Measurements from ENCODE around the gene ACOX1. TPM values are rescaled to one million over a fixed set of nuclear protein-coding genes. Genes with fewer than 3 reads are reported as not detected.
"Not testable (repeated sequence)": the region's sequence is repeated elsewhere in the genome, so short reads cannot be mapped to it uniquely, and the experiment has no call there.

ACOX1 gene
- total RNA-seq, 5 donors from 2014 or later (not counting 1 experiment from before 2014, with no cell fraction given), result 17.6 to 33.8 (median 29.1) TPM

- not testable (repeated sequence) for H3K4me3 ChIP-seq (ENCODE audit: control insufficient read depth in 1 of 2, extremely low read depth in 1 of 2, low read length in 1 of 2); H3K9me3 Mint-ChIP-seq; H3K9me3 ChIP-seq; H3K27me3 Mint-ChIP-seq; H3K27ac Mint-ChIP-seq; ATAC-seq (replicated peaks in 1 of 4); H3K4me3 Mint-ChIP-seq; H3K27ac ChIP-seq (ENCODE audit: low read length); H3K4me1 ChIP-seq (ENCODE audit: control insufficient read depth in 1 of 2, extremely low read depth in 1 of 2, insufficient read depth in 2 of 2, low read length in 2 of 2); H3K27me3 ChIP-seq (replicated peaks in 1 of 2; ENCODE audit: control insufficient read depth in 2 of 2, extremely low read depth in 1 of 2, insufficient read depth in 2 of 2, low read length in 1 of 2); DNase-seq
- peaks cover 18% of the 10 kb centered on the region for H3K36me3 Mint-ChIP-seq
- H3K36me3 ChIP-seq (ENCODE audit: control insufficient read depth in 2 of 2, extremely low read depth in 1 of 2, insufficient read depth in 1 of 2, low read length in 1 of 2), result peaks cover 0 to 16% of the 10 kb centered on the region in 2 donors
- peaks cover 18 to 23% (median 18%) of the 10 kb centered on the region in 3 donors for H3K4me1 Mint-ChIP-seq
- CTCF ChIA-PET, result interaction anchor here in 1 of 2 donors (0.7 kb wide), 1 partner anchor 38 kb away, joined by 3 read pairs; no protein-coding TSS in a partner anchor
- 100% methylated on average over 1 of the region's 10 CpGs for WGBS (ENCODE audit: insufficient coverage)
- POLR2A ChIA-PET, result interaction anchor here in 1 of 2 donors (0.7 kb wide), 1 partner anchor 1258 kb away, joined by 4 read pairs; no protein-coding TSS in a partner anchor
Observed at GRCh38 chr17:75969044-75969443, 9.9 kb downstream of the ACOX1 start.

DNA sequence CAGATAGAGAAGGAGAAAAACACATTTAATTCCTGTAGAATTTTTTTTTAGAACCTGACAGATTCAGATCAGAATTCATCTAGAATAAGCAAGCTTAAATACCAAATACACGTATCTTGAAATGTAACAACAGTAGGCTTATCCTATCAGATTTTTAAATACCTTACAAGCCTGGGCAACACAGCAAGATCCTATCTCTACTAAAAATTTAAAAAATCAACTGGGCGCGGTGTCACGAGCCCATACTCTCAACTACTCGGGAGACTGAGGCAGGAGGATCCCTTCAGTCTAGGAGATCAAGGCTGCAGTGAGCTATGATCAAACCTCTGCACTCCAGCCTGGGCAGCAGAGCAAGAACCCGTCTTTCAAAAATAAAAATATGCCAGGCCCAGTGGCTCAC is 13.5 kb downstream of the ACOX1 start:
- peaks cover 19% of the 10 kb centered on the region for H3K36me3 Mint-ChIP-seq
- CTCF ChIA-PET, result interaction anchor here (0.6 to 0.7 kb wide), 3 partner anchors 25 to 1497 kb away, joined by 3 to 5 read pairs (median 3); no protein-coding TSS in a partner anchor
- no peak overlapping the region for H3K27ac ChIP-seq (ENCODE audit: low read length)
- POLR2A ChIA-PET, result interaction anchor here (0.6 kb wide), 2 partner anchors 9 to 162 kb away, joined by 3 to 7 read pairs; no protein-coding TSS in a partner anchor
- H3K9me3 ChIP-seq, result no peaks in the 10 kb centered on the region
- no peaks in the 10 kb centered on the region for H3K27me3 ChIP-seq (replicated peaks in 1 of 2; ENCODE audit: control insufficient read depth in 2 of 2, extremely low read depth in 1 of 2, insufficient read depth in 2 of 2, low read length in 1 of 2)
- H3K4me3 ChIP-seq (ENCODE audit: control insufficient read depth in 1 of 2, extremely low read depth in 1 of 2, low read length in 1 of 2), result no peak overlapping the region
- no peaks in the 10 kb centered on the region for H3K4me1 ChIP-seq (ENCODE audit: control insufficient read depth in 1 of 2, extremely low read depth in 1 of 2, insufficient read depth in 2 of 2, low read length in 2 of 2)
- ATAC-seq (replicated peaks in 1 of 4) (no peak), DNase-seq (no peak)
- no peaks in the 10 kb centered on the region for H3K27me3 Mint-ChIP-seq
- no peak overlapping the region for H3K4me3 Mint-ChIP-seq
- H3K4me1 Mint-ChIP-seq, result peaks cover 13 to 22% (median 18%) of the 10 kb centered on the region in 3 donors
- H3K27ac Mint-ChIP-seq, result no peak overlapping the region
- no peaks in the 10 kb centered on the region for H3K9me3 Mint-ChIP-seq
- WGBS (ENCODE audit: insufficient coverage), result 96% methylated on average over 4 of the region's 6 CpGs
- H3K36me3 ChIP-seq (ENCODE audit: control insufficient read depth in 2 of 2, extremely low read depth in 1 of 2, insufficient read depth in 1 of 2, low read length in 1 of 2), result peaks cover 0 to 9% of the 10 kb centered on the region in 2 donors

DNA sequence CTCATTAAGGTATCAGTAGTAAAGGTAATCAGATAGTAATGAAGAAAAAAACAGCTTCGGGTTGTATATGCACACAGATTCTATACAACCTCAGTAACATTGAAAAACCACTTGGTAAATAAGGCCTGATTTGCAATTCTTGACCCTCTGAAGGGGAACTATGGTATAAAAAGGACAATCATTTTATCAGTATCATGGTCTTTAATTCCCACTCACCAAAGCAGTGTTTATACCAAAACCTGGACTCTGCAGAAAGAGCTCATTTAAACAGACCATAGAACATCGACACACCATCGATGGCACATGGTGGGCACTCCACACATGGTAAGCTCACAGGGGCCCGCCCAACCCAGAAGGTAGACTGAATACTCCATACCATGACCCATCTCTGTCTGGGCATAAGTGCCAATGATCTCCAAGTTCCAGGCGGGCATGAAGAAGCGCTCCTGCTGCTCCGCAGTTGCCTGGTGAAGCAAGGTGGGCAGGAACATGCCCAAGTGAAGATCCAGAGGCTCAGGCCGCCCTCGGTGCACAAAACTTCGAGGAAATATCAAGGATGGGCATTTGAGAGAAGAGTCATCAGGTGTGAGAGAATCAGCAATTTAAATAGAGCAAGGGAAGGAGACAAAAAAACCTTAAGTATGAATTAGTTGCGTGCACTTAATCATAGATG is 19.0 kb downstream of the ACOX1 start:
- H3K27ac Mint-ChIP-seq, result no peak overlapping the region
- no peaks in the 10 kb centered on the region for H3K4me1 ChIP-seq (ENCODE audit: control insufficient read depth in 1 of 2, extremely low read depth in 1 of 2, insufficient read depth in 2 of 2, low read length in 2 of 2)
- CTCF ChIA-PET, result interaction anchor here in 1 of 2 donors (0.6 kb wide), 1 partner anchor 88 kb away, joined by 3 read pairs; no protein-coding TSS in a partner anchor
- H3K36me3 Mint-ChIP-seq, result peaks cover 31% of the 10 kb centered on the region
- no peaks in the 10 kb centered on the region for H3K9me3 Mint-ChIP-seq
- peaks cover 11 to 24% of the 10 kb centered on the region in 2 donors for H3K36me3 ChIP-seq (ENCODE audit: control insufficient read depth in 2 of 2, extremely low read depth in 1 of 2, insufficient read depth in 1 of 2, low read length in 1 of 2)
- H3K27me3 Mint-ChIP-seq, result no peaks in the 10 kb centered on the region
- no peaks in the 10 kb centered on the region for H3K9me3 ChIP-seq
- POLR2A ChIA-PET, result no interaction called here
- no peaks in the 10 kb centered on the region for H3K27me3 ChIP-seq (replicated peaks in 1 of 2; ENCODE audit: control insufficient read depth in 2 of 2, extremely low read depth in 1 of 2, insufficient read depth in 2 of 2, low read length in 1 of 2)
- ATAC-seq (replicated peaks in 1 of 4) (no peak), DNase-seq (no peak)
- peaks cover 3 to 16% (median 14%) of the 10 kb centered on the region in 3 donors for H3K4me1 Mint-ChIP-seq
- 97% methylated on average over 7 of the region's 11 CpGs for WGBS (ENCODE audit: insufficient coverage)
- no peak overlapping the region for H3K4me3 ChIP-seq (ENCODE audit: control insufficient read depth in 1 of 2, extremely low read depth in 1 of 2, low read length in 1 of 2)
- no peak overlapping the region for H3K4me3 Mint-ChIP-seq
- H3K27ac ChIP-seq (ENCODE audit: low read length), result no peak overlapping the region

DNA sequence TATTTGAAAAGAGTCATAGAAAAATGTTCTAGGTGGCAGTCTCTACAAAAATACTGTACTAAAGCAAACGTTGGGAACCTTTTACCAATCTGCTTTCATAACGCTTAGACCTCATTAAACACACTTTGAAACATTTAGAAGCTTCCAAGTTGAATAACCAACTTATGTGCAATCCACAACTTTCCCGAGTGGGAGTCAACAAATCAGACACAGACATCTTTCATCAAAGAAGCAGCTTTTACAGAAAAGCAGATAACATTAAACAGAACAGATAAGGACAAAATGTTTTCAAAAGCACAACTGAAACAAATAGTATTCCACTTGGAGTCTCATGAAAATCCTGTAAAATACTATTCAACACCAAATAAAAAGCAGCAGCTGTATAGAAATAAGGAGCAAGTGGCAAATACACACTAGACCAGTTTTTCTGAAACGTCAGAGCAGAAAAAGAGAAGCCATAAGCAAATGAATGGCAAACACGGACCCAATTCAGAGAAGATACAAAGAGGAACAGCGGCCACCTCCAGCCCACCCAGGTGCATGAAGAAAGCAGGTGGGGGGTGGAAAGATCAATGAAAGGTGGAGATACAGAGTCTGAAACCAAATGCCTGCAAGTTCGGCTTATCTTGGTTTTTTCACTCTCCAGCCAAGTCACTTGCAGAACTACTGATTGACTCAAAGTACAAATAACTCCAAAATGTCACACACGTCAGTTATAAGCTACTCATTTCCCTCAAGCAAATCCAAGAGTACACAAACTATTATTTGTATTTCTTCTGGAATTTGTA is 19.7 kb downstream of the ACOX1 start:
- H3K4me3 ChIP-seq (ENCODE audit: control insufficient read depth in 1 of 2, extremely low read depth in 1 of 2, low read length in 1 of 2), result no peak overlapping the region
- Mint-ChIP-seq H3K9me3 (no peaks in the 10 kb centered on the region), H3K27ac (no peak overlapping the region), H3K4me1 (peaks cover 3 to 12% (median 11%) of the 10 kb centered on the region in 3 donors), H3K4me3 (no peak overlapping the region), H3K27me3 (no peaks in the 10 kb centered on the region), H3K36me3 (peaks cover 28% of the 10 kb centered on the region)
- H3K4me1 ChIP-seq (ENCODE audit: control insufficient read depth in 1 of 2, extremely low read depth in 1 of 2, insufficient read depth in 2 of 2, low read length in 2 of 2), result no peaks in the 10 kb centered on the region
- H3K27ac ChIP-seq (ENCODE audit: low read length), result no peak overlapping the region
- no peaks in the 10 kb centered on the region for H3K27me3 ChIP-seq (replicated peaks in 1 of 2; ENCODE audit: control insufficient read depth in 2 of 2, extremely low read depth in 1 of 2, insufficient read depth in 2 of 2, low read length in 1 of 2)
- ATAC-seq (replicated peaks in 1 of 4) (no peak), DNase-seq (no peak)
- no peaks in the 10 kb centered on the region for H3K9me3 ChIP-seq
- WGBS (ENCODE audit: insufficient coverage), result 92% methylated on average over 2 of the region's 8 CpGs
- POLR2A ChIA-PET, result interaction anchor here in 1 of 2 donors (0.5 kb wide), 1 partner anchor 104 kb away, joined by 8 read pairs; the partner anchor contains the start of gene WBP2
- peaks cover 12 to 28% of the 10 kb centered on the region in 2 donors for H3K36me3 ChIP-seq (ENCODE audit: control insufficient read depth in 2 of 2, extremely low read depth in 1 of 2, insufficient read depth in 1 of 2, low read length in 1 of 2)
- CTCF ChIA-PET, result interaction anchor here in 1 of 2 donors (0.6 kb wide), 1 partner anchor 94 kb away, joined by 3 read pairs; no protein-coding TSS in a partner anchor

GRCh38 chr17:75950855-75951554 is 28.0 kb downstream of the ACOX1 start:
- H3K9me3 ChIP-seq, result no peaks in the 10 kb centered on the region
- Mint-ChIP-seq H3K27me3 (no peaks in the 10 kb centered on the region), H3K9me3 (no peaks in the 10 kb centered on the region), H3K27ac (no peak overlapping the region), H3K36me3 (peaks cover 38% of the 10 kb centered on the region), H3K4me3 (no peak overlapping the region), H3K4me1 (peaks cover 0 to 4% (median 0%) of the 10 kb centered on the region in 3 donors)
- no peak overlapping the region for H3K4me3 ChIP-seq (ENCODE audit: control insufficient read depth in 1 of 2, extremely low read depth in 1 of 2, low read length in 1 of 2)
- 84% methylated on average over 3 of the region's 8 CpGs for WGBS (ENCODE audit: insufficient coverage)
- H3K27me3 ChIP-seq (replicated peaks in 1 of 2; ENCODE audit: control insufficient read depth in 2 of 2, extremely low read depth in 1 of 2, insufficient read depth in 2 of 2, low read length in 1 of 2), result no peaks in the 10 kb centered on the region
- H3K27ac ChIP-seq (ENCODE audit: low read length), result no peak overlapping the region
- peaks cover 18 to 79% of the 10 kb centered on the region in 2 donors for H3K36me3 ChIP-seq (ENCODE audit: control insufficient read depth in 2 of 2, extremely low read depth in 1 of 2, insufficient read depth in 1 of 2, low read length in 1 of 2)
- DNase-seq (no peak), ATAC-seq (replicated peaks in 1 of 4) (peak in 1 of 4 experiments; percentile 24)
- ChIA-PET POLR2A (interaction anchor here in 1 of 2 donors (0.6 kb wide), 1 partner anchor 257 kb away, joined by 3 read pairs; no protein-coding TSS in a partner anchor), CTCF (interaction anchor here (0.6 kb wide), 3 partner anchors 96 to 193 kb away, joined by 3 to 4 read pairs (median 3); no protein-coding TSS in a partner anchor)
- no peaks in the 10 kb centered on the region for H3K4me1 ChIP-seq (ENCODE audit: control insufficient read depth in 1 of 2, extremely low read depth in 1 of 2, insufficient read depth in 2 of 2, low read length in 2 of 2)

DNA sequence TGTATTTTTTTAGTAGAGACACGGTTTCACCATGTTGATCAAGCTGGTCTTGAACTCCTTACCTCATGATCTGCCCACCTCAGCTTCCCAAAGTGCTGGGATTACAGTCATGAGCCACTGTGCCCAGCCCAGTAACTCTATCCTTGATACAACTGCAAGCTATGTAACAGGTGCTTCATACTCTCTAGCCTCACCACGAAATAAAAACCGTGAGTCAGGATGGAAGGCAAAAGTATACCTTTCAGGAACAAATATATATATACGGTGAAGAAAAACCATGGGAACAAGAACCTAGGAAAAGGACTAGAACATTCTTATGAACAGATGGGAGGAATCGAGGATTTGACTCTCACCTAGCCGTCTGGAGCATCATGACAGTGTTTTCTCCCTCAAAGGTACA is 28.5 kb downstream of the ACOX1 start:
- 100% methylated on average over 1 of the region's 6 CpGs for WGBS (ENCODE audit: insufficient coverage)
- Histone ChIP-seq H3K36me3 (ENCODE audit: control insufficient read depth in 2 of 2, extremely low read depth in 1 of 2, insufficient read depth in 1 of 2, low read length in 1 of 2) (peaks cover 13 to 74% of the 10 kb centered on the region in 2 donors), H3K27ac (ENCODE audit: low read length) (no peak overlapping the region), H3K4me1 (ENCODE audit: control insufficient read depth in 1 of 2, extremely low read depth in 1 of 2, insufficient read depth in 2 of 2, low read length in 2 of 2) (no peaks in the 10 kb centered on the region), H3K4me3 (ENCODE audit: control insufficient read depth in 1 of 2, extremely low read depth in 1 of 2, low read length in 1 of 2) (no peak overlapping the region), H3K9me3 (no peaks in the 10 kb centered on the region), H3K27me3 (replicated peaks in 1 of 2; ENCODE audit: control insufficient read depth in 2 of 2, extremely low read depth in 1 of 2, insufficient read depth in 2 of 2, low read length in 1 of 2) (no peaks in the 10 kb centered on the region)
- ATAC-seq (replicated peaks in 1 of 4) (no peak), DNase-seq (no peak)
- ChIA-PET CTCF (no interaction called here), POLR2A (no interaction called here)
- H3K27ac Mint-ChIP-seq, result no peak overlapping the region
- peaks cover 0 to 4% (median 0%) of the 10 kb centered on the region in 3 donors for H3K4me1 Mint-ChIP-seq
- no peaks in the 10 kb centered on the region for H3K9me3 Mint-ChIP-seq
- H3K4me3 Mint-ChIP-seq, result no peak overlapping the region
- H3K36me3 Mint-ChIP-seq, result peaks cover 35% of the 10 kb centered on the region
- no peaks in the 10 kb centered on the region for H3K27me3 Mint-ChIP-seq

Data from T-cell (primary cell).